ENCODE results near the gene RHBDF1. TPM values are rescaled to one million over a fixed set of nuclear protein-coding genes. Genes with fewer than 3 reads are reported as not detected.
A peak's percentile ranks its signal among the peaks of the same experiment; 100 is the strongest.

The RHBDF1 gene
- total and polyA plus RNA-seq, 9 of the 15 experiments (the other 6 are each of a cell fraction or from before 2014, with no cell fraction given) = 1.0 to 8.2 (median 4.2) TPM

- Histone ChIP-seq H3K79me2 (ENCODE audit: control insufficient read depth, insufficient read depth, low read length) (peaks cover 12% of the 10 kb centered on the region), H3K27ac (ENCODE audit: extremely low read depth, low read depth, low read length) (peak overlapping the region; percentile 52; the same call in 2 of the 3 replicates), H3K36me3 (ENCODE audit: control insufficient read depth, insufficient read depth, low read length) (peaks cover 82% of the 10 kb centered on the region), H3K4me3 (no peak overlapping the region), H4K20me1 (replicated peaks; ENCODE audit: control insufficient read depth, insufficient read depth, low read length) (peaks cover 21% of the 10 kb centered on the region), H2AFZ (ENCODE audit: low read depth, low read length) (no peak overlapping the region), H3K4me2 (ENCODE audit: insufficient read depth, low read length) (peak overlapping the region; percentile 55), H3K4me1 (replicated peaks in 1 of 2; ENCODE audit: control insufficient read depth in 2 of 2, insufficient read depth in 2 of 2, low read length in 2 of 2) (peaks cover 18 to 30% of the 10 kb centered on the region in 2 experiments), H3K9me1 (ENCODE audit: control insufficient read depth, insufficient read depth, low read length) (peaks cover 3% of the 10 kb centered on the region), H3K27me3 (ENCODE audit: control insufficient read depth in 2 of 2, insufficient read depth in 2 of 2, low read length in 2 of 2) (no peaks in the 10 kb centered on the region), H3K9me3 (replicated peaks; ENCODE audit: control insufficient read depth, insufficient read depth, low read depth, low read length) (no peaks in the 10 kb centered on the region), H3K9ac (ENCODE audit: insufficient read depth in 1 of 2, low read depth in 2 of 2, low read length in 2 of 2) (peak overlapping the region in 1 of 2 experiments; percentile 60; a peak in 1 of 4 replicates)
- no TSS peak for BruUV-seq (replicated peaks)
- FAIRE-seq (no peak), DNase-seq (ENCODE audit: extremely low read depth in 1 of 4, low spot score in 3 of 4) (peak in 2 of 4 experiments; percentile 32 to 52), ATAC-seq (peak; percentile 75)
- intact Hi-C loops (cut with micrococcal nuclease) = no loop called here
- in situ Hi-C loops (cut with MboI) = no loop called here
- CTCF ChIA-PET (ENCODE audit: low intra/inter-chr PET ratio) = no interaction called here
- POLR2A ChIA-PET = interaction anchor here (1.4 kb wide), 1 partner anchor 12 kb away, joined by 6 read pairs; the partner anchor contains the start of genes POLR3K and SNRNP25
- WGBS (ENCODE audit: insufficient coverage, low coverage, missing lambda C conversion rate) = 41% methylated on average over 11 of the region's 11 CpGs
- TF ChIP-seq ZNF133 (CRISPR knock-in tag; IDR thresholded peaks at IDR 0.05) (no peak), TCF3 (CRISPR knock-in tag; IDR thresholded peaks at IDR 0.05) (0 out of 2 replicates have a peak, but pooled peaks have one; percentile 10), HNRNPH1 (optimal IDR thresholded peaks at IDR 0.05; ENCODE audit: low read depth, low read length) (no peak), CHD1 (IDR thresholded peaks at IDR 0.05; ENCODE audit: low read length) (no peak), YBX1 (IDR thresholded peaks at IDR 0.05) (no peak), REST (IDR thresholded peaks at IDR 0.05; ENCODE audit: borderline replicate concordance) (no peak), REST (CRISPR knock-in tag; IDR thresholded peaks at IDR 0.05; ENCODE audit: low read depth) (no peak), TGIF2 (CRISPR knock-in tag; IDR thresholded peaks at IDR 0.05) (no peak), HLTF (IDR thresholded peaks at IDR 0.05) (no peak), RHOXF2B (CRISPR knock-in tag; conservative IDR thresholded peaks at IDR 0.05) (no peak)
- TF ChIP-seq, protein P1, sequence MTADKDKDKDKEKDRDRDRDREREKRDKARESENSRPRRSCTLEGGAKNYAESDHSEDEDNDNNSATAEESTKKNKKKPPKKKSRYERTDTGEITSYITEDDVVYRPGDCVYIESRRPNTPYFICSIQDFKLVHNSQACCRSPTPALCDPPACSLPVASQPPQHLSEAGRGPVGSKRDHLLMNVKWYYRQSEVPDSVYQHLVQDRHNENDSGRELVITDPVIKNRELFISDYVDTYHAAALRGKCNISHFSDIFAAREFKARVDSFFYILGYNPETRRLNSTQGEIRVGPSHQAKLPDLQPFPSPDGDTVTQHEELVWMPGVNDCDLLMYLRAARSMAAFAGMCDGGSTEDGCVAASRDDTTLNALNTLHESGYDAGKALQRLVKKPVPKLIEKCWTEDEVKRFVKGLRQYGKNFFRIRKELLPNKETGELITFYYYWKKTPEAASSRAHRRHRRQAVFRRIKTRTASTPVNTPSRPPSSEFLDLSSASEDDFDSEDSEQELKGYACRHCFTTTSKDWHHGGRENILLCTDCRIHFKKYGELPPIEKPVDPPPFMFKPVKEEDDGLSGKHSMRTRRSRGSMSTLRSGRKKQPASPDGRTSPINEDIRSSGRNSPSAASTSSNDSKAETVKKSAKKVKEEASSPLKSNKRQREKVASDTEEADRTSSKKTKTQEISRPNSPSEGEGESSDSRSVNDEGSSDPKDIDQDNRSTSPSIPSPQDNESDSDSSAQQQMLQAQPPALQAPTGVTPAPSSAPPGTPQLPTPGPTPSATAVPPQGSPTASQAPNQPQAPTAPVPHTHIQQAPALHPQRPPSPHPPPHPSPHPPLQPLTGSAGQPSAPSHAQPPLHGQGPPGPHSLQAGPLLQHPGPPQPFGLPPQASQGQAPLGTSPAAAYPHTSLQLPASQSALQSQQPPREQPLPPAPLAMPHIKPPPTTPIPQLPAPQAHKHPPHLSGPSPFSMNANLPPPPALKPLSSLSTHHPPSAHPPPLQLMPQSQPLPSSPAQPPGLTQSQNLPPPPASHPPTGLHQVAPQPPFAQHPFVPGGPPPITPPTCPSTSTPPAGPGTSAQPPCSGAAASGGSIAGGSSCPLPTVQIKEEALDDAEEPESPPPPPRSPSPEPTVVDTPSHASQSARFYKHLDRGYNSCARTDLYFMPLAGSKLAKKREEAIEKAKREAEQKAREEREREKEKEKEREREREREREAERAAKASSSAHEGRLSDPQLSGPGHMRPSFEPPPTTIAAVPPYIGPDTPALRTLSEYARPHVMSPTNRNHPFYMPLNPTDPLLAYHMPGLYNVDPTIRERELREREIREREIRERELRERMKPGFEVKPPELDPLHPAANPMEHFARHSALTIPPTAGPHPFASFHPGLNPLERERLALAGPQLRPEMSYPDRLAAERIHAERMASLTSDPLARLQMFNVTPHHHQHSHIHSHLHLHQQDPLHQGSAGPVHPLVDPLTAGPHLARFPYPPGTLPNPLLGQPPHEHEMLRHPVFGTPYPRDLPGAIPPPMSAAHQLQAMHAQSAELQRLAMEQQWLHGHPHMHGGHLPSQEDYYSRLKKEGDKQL (CRISPR knock-in tag; IDR thresholded peaks at IDR 0.05; ENCODE audit: borderline replicate concordance) = no peak
These were observed 30.4 kb downstream of the RHBDF1 start for GRCh38 chr16:42069-42457.
